CD14-positive monocyte (primary cell): ENCODE data around the gene SPECC1L. TPM values are rescaled to one million over a fixed set of nuclear protein-coding genes. Genes with fewer than 3 reads are reported as not detected.
A peak's percentile ranks its signal among the peaks of the same experiment; 100 is the strongest.

ENCODE experiments used
- DNase-seq, 3 donors: peaks; one replicate each; pipeline ENCODE4 v3.0.0-alpha.2; 2011 to 2022
- H2AFZ ChIP-seq: 2 replicates; pipeline ENCODE4 v1.6.0; 2012; ENCODE audit warnings: mild to moderate bottlenecking, low read depth, low read length, inconsistent platforms; ENCODE audit not compliant: insufficient read depth, poor library complexity, severe bottlenecking
- H3K27ac ChIP-seq, 2 donors: 1 replicate in 1 of 2; 2 replicates in 1 of 2; pipeline ENCODE4 v1.5.1; 2012 to 2013; ENCODE audit warnings: low read length in 2 of 2, control low read depth in 1 of 2, inconsistent platforms in 1 of 2, low read depth in 1 of 2, mild to moderate bottlenecking in 1 of 2
- H3K27me3 ChIP-seq, 2 donors: one replicate each; pipeline versions ENCODE4 v1.6.0 to v1.6.1; 2011 to 2013; ENCODE audit warnings: low read length in 2 of 2; ENCODE audit not compliant: control insufficient read depth in 2 of 2, insufficient read depth in 2 of 2
- H3K36me3 ChIP-seq, 2 donors: replicated peaks in 1 of 2; 1 replicate in 1 of 2; 2 replicates in 1 of 2; pipeline versions ENCODE4 v1.5.1 to v1.6.1; 2012 to 2013; ENCODE audit warnings: low read length in 2 of 2, control low read depth in 1 of 2, inconsistent platforms in 1 of 2, mild to moderate bottlenecking in 1 of 2; ENCODE audit not compliant: insufficient read depth in 2 of 2, control insufficient read depth in 1 of 2
- H3K4me1 ChIP-seq, 2 donors: 1 replicate in 1 of 2; 2 replicates in 1 of 2; pipeline versions ENCODE4 v1.5.1 to v1.6.1; 2012 to 2013; ENCODE audit warnings: low read length in 2 of 2, control low read depth in 1 of 2, inconsistent platforms in 1 of 2, mild to moderate bottlenecking in 1 of 2, moderate library complexity in 1 of 2; ENCODE audit not compliant: insufficient read depth in 2 of 2, control insufficient read depth in 1 of 2
- H3K4me2 ChIP-seq: replicated peaks from 2 replicates; pipeline ENCODE3; 2012; ENCODE audit warnings: low read length, moderate library complexity, mild to moderate bottlenecking; ENCODE audit not compliant: poor library complexity, severe bottlenecking; ENCODE audit errors: extremely low read depth
- H3K4me3 ChIP-seq, 3 experiments: fragments of 200-600 bp in 1 of 3; sonication (generic) in 1 of 3; replicated peaks in 1 of 3; 1 replicate in 2 of 3; 2 replicates in 1 of 3; pipeline ENCODE4 v1.5.1; 2011 to 2013; ENCODE audit warnings: low read length in 3 of 3, mild to moderate bottlenecking in 3 of 3, control low read depth in 2 of 3, low read depth in 2 of 3, inconsistent platforms in 1 of 3, moderate library complexity in 1 of 3
- H3K79me2 ChIP-seq: 2 replicates; pipeline ENCODE4 v1.6.0; 2012; ENCODE audit warnings: mild to moderate bottlenecking, control low read depth, inconsistent platforms, low read length, moderate library complexity; ENCODE audit not compliant: insufficient read depth
- H3K9ac ChIP-seq: 2 replicates; pipeline ENCODE4 v1.6.0; 2017; ENCODE audit warnings: low read length, mild to moderate bottlenecking; ENCODE audit not compliant: insufficient read depth, poor library complexity, severe bottlenecking
- H3K9me3 ChIP-seq, 2 donors: replicated peaks in 1 of 2; 1 replicate in 1 of 2; 2 replicates in 1 of 2; pipeline versions ENCODE4 v1.5.1 to v1.6.1; 2012 to 2013; ENCODE audit warnings: low read length in 2 of 2, control low read depth in 1 of 2; ENCODE audit not compliant: control insufficient read depth in 1 of 2, insufficient read depth in 1 of 2
- H4K20me1 ChIP-seq: 2 replicates; pipeline ENCODE4 v1.6.0; 2012; ENCODE audit warnings: mild to moderate bottlenecking, low read length, control low read depth, moderate library complexity; ENCODE audit not compliant: insufficient read depth
- H3K27ac Mint-ChIP-seq, 7 donors: one replicate each; pipeline ENCODE4 v1.8.0; 2020; ENCODE audit warnings: mild to moderate bottlenecking in 7 of 7, mixed read lengths in 7 of 7, moderate library complexity in 6 of 7, inconsistent platforms in 2 of 7
- H3K27me3 Mint-ChIP-seq, 3 donors: one replicate each; pipeline ENCODE4 v1.8.0; 2021 to 2022; ENCODE audit warnings: low read depth in 3 of 3, mild to moderate bottlenecking in 3 of 3, mixed read lengths in 3 of 3, moderate library complexity in 3 of 3, inconsistent platforms in 1 of 3
- H3K36me3 Mint-ChIP-seq, 2 donors: one replicate each; pipeline ENCODE4 v1.8.0; 2020; ENCODE audit warnings: mixed read lengths in 2 of 2, inconsistent platforms in 1 of 2, mild to moderate bottlenecking in 1 of 2
- H3K4me1 Mint-ChIP-seq: one replicate; pipeline ENCODE4 v1.8.0; 2020; ENCODE audit warnings: mild to moderate bottlenecking, mixed read lengths
- H3K4me3 Mint-ChIP-seq, 2 donors: one replicate each; pipeline ENCODE4 v1.8.0; 2020; ENCODE audit warnings: mild to moderate bottlenecking in 2 of 2, mixed read lengths in 2 of 2, moderate library complexity in 1 of 2
- H3K9me3 Mint-ChIP-seq, 7 donors: one replicate each; pipeline ENCODE4 v1.8.0; 2020 to 2022; ENCODE audit warnings: mixed read lengths in 7 of 7, mild to moderate bottlenecking in 6 of 7, moderate library complexity in 6 of 7, inconsistent platforms in 2 of 7
- CTCF ChIP-seq: fragments of 200-600 bp; IDR thresholded peaks from one replicate; pipeline ENCODE4 v1.8.0; 2022; ENCODE audit warnings: antibody characterized with exemption, mild to moderate bottlenecking
- WGBS: methylation state at CpG from one replicate; pipeline ENCODE4 v1.1.5; 2013; ENCODE audit warnings: missing lambda C conversion rate; ENCODE audit not compliant: insufficient coverage; 5-methylcytosine and 5-hydroxymethylcytosine counted together
- intact Hi-C, 2 donors: fragments of 100-400 bp; cut with micrococcal nuclease; formaldehyde crosslinking; loops; one replicate each; pipeline versions ENCODE4 v1.15.0 to v1.15.1; 2023
- polyA plus RNA-seq, 3 donors: library from polyadenylated mRNA; depleted of rRNA in 1 of 3; unstranded in 2 of 3; stranded (reverse) in 1 of 3; fragments of 300-500 nt in 2 of 3; fragments of >200 nt in 1 of 3; fragmentation: Illumina TruSeq in 2 of 3; gene quantifications; 1 replicate in 2 of 3; 2 replicates in 1 of 3; pipeline ENCODE4 v1.2.3, GENCODE V29; 2012 to 2021

SPECC1L gene
- polyA plus RNA-seq, 3 donors: 2.5 to 7.2 (median 4.9) TPM

- H3K27me3 ChIP-seq: no peaks in the 10 kb centered on the region
- H3K9ac ChIP-seq: no peak overlapping the region
- Mint-ChIP-seq H3K36me3 (peaks cover 55 to 57% of the 10 kb centered on the region in 2 donors), H3K27ac (peak overlapping the region; percentile 89 to 98 (median 92)), H3K4me3 (no peak overlapping the region), H3K4me1 (peaks cover 41% of the 10 kb centered on the region), H3K27me3 (peaks cover 0 to 2% (median 2%) of the 10 kb centered on the region in 3 donors), H3K9me3 (peaks cover 0 to 4% (median 0%) of the 10 kb centered on the region in 7 donors)
- no peak overlapping the region for H3K4me2 ChIP-seq
- H4K20me1 ChIP-seq: peaks cover 12% of the 10 kb centered on the region
- intact Hi-C loops: loop anchor here in 1 of 2 donors (5.0 kb wide), 1 partner anchor 73 kb away; no protein-coding TSS in a partner anchor
- peak in 1 of 3 donors; percentile 54 for DNase-seq
- TF ChIP-seq CTCF: no peak
- 80% methylated on average over 1 of the region's 8 CpGs for WGBS
- no peak overlapping the region for H3K4me3 ChIP-seq
- no peak overlapping the region for H2AFZ ChIP-seq
- peaks cover 34% of the 10 kb centered on the region in 2 donors for H3K4me1 ChIP-seq
- H3K27ac ChIP-seq: peak overlapping the region in 1 of 2 donors; percentile 82
- H3K79me2 ChIP-seq: no peaks in the 10 kb centered on the region
- H3K9me3 ChIP-seq: no peaks in the 10 kb centered on the region
- H3K36me3 ChIP-seq: peaks cover 18 to 48% of the 10 kb centered on the region in 2 donors
Observed at GRCh38 chr22:24400034-24400725, 129.5 kb downstream of the SPECC1L start.

GRCh38 chr22:24400726-24401596 is 130.3 kb downstream of the SPECC1L start:
- no peaks in the 10 kb centered on the region for H3K9me3 ChIP-seq
- H3K9me3 Mint-ChIP-seq: peaks cover 0 to 4% (median 0%) of the 10 kb centered on the region in 7 donors
- H3K27ac Mint-ChIP-seq: peak overlapping the region; percentile 89 to 98 (median 92)
- peak overlapping the region; percentile 11 to 47 (median 36) for H3K4me3 ChIP-seq
- peaks cover 41% of the 10 kb centered on the region for H3K4me1 Mint-ChIP-seq
- H3K27me3 ChIP-seq: no peaks in the 10 kb centered on the region
- H3K4me1 ChIP-seq: peaks cover 34% of the 10 kb centered on the region in 2 donors
- peaks cover 16 to 43% of the 10 kb centered on the region in 2 donors for H3K36me3 ChIP-seq
- H3K36me3 Mint-ChIP-seq: peaks cover 53 to 58% of the 10 kb centered on the region in 2 donors
- H3K27ac ChIP-seq: peak overlapping the region; percentile 49 to 82
- 36% methylated on average over 2 of the region's 9 CpGs for WGBS
- peak overlapping the region; percentile 33 for H3K4me2 ChIP-seq
- TF ChIP-seq CTCF: no peak
- peaks cover 2% of the 10 kb centered on the region in 3 donors for H3K27me3 Mint-ChIP-seq
- no peaks in the 10 kb centered on the region for H3K79me2 ChIP-seq
- H2AFZ ChIP-seq: no peak overlapping the region
- peak overlapping the region; percentile 68 to 87 for H3K4me3 Mint-ChIP-seq
- H3K9ac ChIP-seq: peak overlapping the region; percentile 32
- intact Hi-C loops: loop anchor here in 1 of 2 donors (5.0 kb wide), 1 partner anchor 74 kb away; no protein-coding TSS in a partner anchor
- DNase-seq: peak; percentile 82 to 92 (median 84)
- H4K20me1 ChIP-seq: peaks cover 12% of the 10 kb centered on the region
